ENCODE data around the gene HTD2. TPM values are rescaled to one million over a fixed set of nuclear protein-coding genes. Genes with fewer than 3 reads are reported as not detected.
A peak's percentile ranks its signal among the peaks of the same experiment; 100 is the strongest.
"Not testable (repeated sequence)": the region's sequence is repeated elsewhere in the genome, so short reads cannot be mapped to it uniquely, and the experiment has no call there.

Gene HTD2
- total RNA-seq, 4 donors from 2014 or later: 14.1 to 26.2 (median 21.7) TPM

GRCh38 chr3:58335652-58335947 is 29.3 kb downstream of the HTD2 start:
- Histone ChIP-seq H3K27me3 (no peaks in the 10 kb centered on the region), H3K4me1 (peaks cover 27 to 30% of the 10 kb centered on the region in 2 donors), H3K36me3 (no peaks in the 10 kb centered on the region), H3K9me3 (no peaks in the 10 kb centered on the region), H3K4me3 (peak overlapping the region in 2 of 4 donors; percentile 9 to 21), H3K27ac (peak overlapping the region; percentile 3 to 77 (median 58))
- TF ChIP-seq CTCF (IDR thresholded peaks at IDR 0.05 in 4 of 5, conservative IDR thresholded peaks at IDR 0.05 in 1 of 5): no peak
- no peak for TF ChIP-seq POLR2A (IDR thresholded peaks at IDR 0.05)
- ATAC-seq (no peak), DNase-seq (no peak)
- in situ Hi-C loops (cut with MboI; ENCODE audit: low sequenced_read_pairs in 4 of 4) (loop anchor here in 1 of 4 donors (10.0 kb wide), 1 partner anchor 159 kb away; the partner anchor contains the start of gene KCTD6), intact Hi-C loops (cut with DNase I; ENCODE audit: low total_unique reads) (no loop called here)

- intact Hi-C loops (cut with DNase I; ENCODE audit: low total_unique reads): no loop called here
Observed at GRCh38 chr3:58336135-58336882, 30.0 kb downstream of the HTD2 start.

GRCh38 chr3:58337190-58337589 is 30.9 kb downstream of the HTD2 start:
- no peak for TF ChIP-seq CTCF (IDR thresholded peaks at IDR 0.05 in 4 of 5, conservative IDR thresholded peaks at IDR 0.05 in 1 of 5)
- Histone ChIP-seq H3K27ac (no peak overlapping the region), H3K9me3 (no peaks in the 10 kb centered on the region), H3K4me3 (no peak overlapping the region), H3K4me1 (peaks cover 22 to 30% of the 10 kb centered on the region in 2 donors), H3K36me3 (no peaks in the 10 kb centered on the region), H3K27me3 (no peaks in the 10 kb centered on the region)
- no peak for DNase-seq
- ATAC-seq: no peak
- intact Hi-C loops (cut with DNase I; ENCODE audit: low total_unique reads) (no loop called here), in situ Hi-C loops (cut with MboI; ENCODE audit: low sequenced_read_pairs in 4 of 4) (loop anchor here in 1 of 4 donors (10.0 kb wide), 1 partner anchor 158 kb away; the partner anchor contains the start of gene KCTD6)

More at GRCh38 chr3:58336135-58336882, 30.0 kb downstream of the HTD2 start:
- Histone ChIP-seq H3K4me3 (no peak overlapping the region), H3K9me3 (no peaks in the 10 kb centered on the region), H3K36me3 (no peaks in the 10 kb centered on the region), H3K4me1 (peaks cover 27 to 30% of the 10 kb centered on the region in 2 donors), H3K27me3 (no peaks in the 10 kb centered on the region), H3K27ac (no peak overlapping the region)
- in situ Hi-C loops (cut with MboI; ENCODE audit: low sequenced_read_pairs in 4 of 4): loop anchor here in 1 of 4 donors (10.0 kb wide), 1 partner anchor 158 kb away; the partner anchor contains the start of gene KCTD6
- ATAC-seq (no peak), DNase-seq (no peak)
- TF ChIP-seq CTCF (IDR thresholded peaks at IDR 0.05 in 4 of 5, conservative IDR thresholded peaks at IDR 0.05 in 1 of 5): no peak
- no peak for TF ChIP-seq POLR2A (IDR thresholded peaks at IDR 0.05)

- ATAC-seq; H3K36me3 ChIP-seq; H3K27ac ChIP-seq; H3K4me3 ChIP-seq; DNase-seq; H3K27me3 ChIP-seq; H3K9me3 ChIP-seq; intact Hi-C loops (cut with DNase I; ENCODE audit: low total_unique reads): not testable (repeated sequence)
- in situ Hi-C loops (cut with MboI; ENCODE audit: low sequenced_read_pairs in 4 of 4): loop anchor here in 1 of 4 donors (10.0 kb wide), 1 partner anchor 156 kb away; the partner anchor contains the start of gene KCTD6
- peaks cover 16 to 24% of the 10 kb centered on the region in 2 donors for H3K4me1 ChIP-seq
Observed at GRCh38 chr3:58339146-58339545, 32.8 kb downstream of the HTD2 start.

- in situ Hi-C loops (cut with MboI; ENCODE audit: low sequenced_read_pairs in 4 of 4) (no loop called here), intact Hi-C loops (cut with DNase I; ENCODE audit: low total_unique reads) (no loop called here)
- peaks cover 0 to 8% of the 10 kb centered on the region in 2 donors for H3K4me1 ChIP-seq
- H3K27me3 ChIP-seq: no peaks in the 10 kb centered on the region
- H3K4me3 ChIP-seq: no peak overlapping the region
- no peak overlapping the region for H3K27ac ChIP-seq
- TF ChIP-seq CTCF (IDR thresholded peaks at IDR 0.05 in 4 of 5, conservative IDR thresholded peaks at IDR 0.05 in 1 of 5) (no peak), POLR2A (IDR thresholded peaks at IDR 0.05) (no peak)
- H3K9me3 ChIP-seq: no peaks in the 10 kb centered on the region
- DNase-seq: no peak
- no peaks in the 10 kb centered on the region for H3K36me3 ChIP-seq
- no peak for ATAC-seq
Observed at GRCh38 chr3:58340594-58341244, 34.4 kb downstream of the HTD2 start.

Measured in gastrocnemius medialis (tissue), 4 donors.